Neural cell (in vitro differentiated cells): Measurements from ENCODE around the gene SPRYD3. TPM values are rescaled to one million over a fixed set of nuclear protein-coding genes. Genes with fewer than 3 reads are reported as not detected.

ENCODE experiments used
- H2AFZ ChIP-seq: fragments of 200-600, 300-800 bp; sonication (generic), shearing (Covaris generic); 2 replicates; pipeline ENCODE4 v1.6.0; 2014; ENCODE audit warnings: low read depth, mild to moderate bottlenecking, antibody characterized with exemption, low read length, moderate library complexity
- H3F3A ChIP-seq: fragments of 200-600 bp; shearing (Covaris generic); 2 replicates; pipeline ENCODE4 v1.6.1; 2016; ENCODE audit warnings: mild to moderate bottlenecking, moderate library complexity, mixed read lengths, antibody characterized with exemption, low read length; ENCODE audit not compliant: insufficient read depth, poor library complexity, severe bottlenecking
- H3K27ac ChIP-seq: fragments of 200-600, 300-800 bp; sonication (generic), shearing (Covaris generic); 2 replicates; pipeline ENCODE4 v1.5.1; 2014; ENCODE audit warnings: mild to moderate bottlenecking, low read length, moderate library complexity
- H3K27me3 ChIP-seq: fragments of 300-800, 200-600 bp; sonication (generic), shearing (Covaris generic); 2 replicates; pipeline ENCODE4 v1.6.0; 2014; ENCODE audit warnings: mild to moderate bottlenecking, low read depth, low read length, moderate library complexity; ENCODE audit not compliant: insufficient read depth
- H3K36me3 ChIP-seq: fragments of 300-800, 200-600 bp; sonication (generic), shearing (Covaris generic); 2 replicates; pipeline ENCODE4 v1.5.1; 2014; ENCODE audit warnings: mild to moderate bottlenecking, antibody characterized with exemption, low read length, moderate library complexity; ENCODE audit not compliant: insufficient read depth
- H3K4me2 ChIP-seq: fragments of 300-800, 200-600 bp; sonication (generic), shearing (Covaris generic); 2 replicates; pipeline ENCODE4 v1.6.0; 2014; ENCODE audit warnings: mild to moderate bottlenecking, low read length
- H3K4me3 ChIP-seq: fragments of 300-800, 200-600 bp; sonication (generic), shearing (Covaris generic); 2 replicates; pipeline ENCODE4 v1.5.1; 2014; ENCODE audit warnings: mild to moderate bottlenecking, low read length, moderate library complexity
- H3K79me2 ChIP-seq: fragments of 200-600 bp; shearing (Covaris generic); replicated peaks from 2 replicates; pipeline ENCODE4 v1.6.0; 2014; ENCODE audit warnings: mild to moderate bottlenecking, low read length, moderate library complexity; ENCODE audit not compliant: insufficient read depth
- H3K9ac ChIP-seq: fragments of 300-800, 200-600 bp; sonication (generic), shearing (Covaris generic); 2 replicates; pipeline ENCODE4 v1.6.1; 2016; ENCODE audit warnings: mild to moderate bottlenecking, low read length, mixed read lengths
- H3K9me2 ChIP-seq: fragments of 200-600 bp; shearing (Covaris generic); 2 replicates; pipeline ENCODE4 v1.6.1; 2016; ENCODE audit warnings: mild to moderate bottlenecking, low read length, mixed read lengths; ENCODE audit not compliant: insufficient read depth
- H3K9me3 ChIP-seq: fragments of 200-600, 300-800 bp; sonication (generic), shearing (Covaris generic); 2 replicates; pipeline ENCODE4 v1.6.1; 2016; ENCODE audit warnings: mild to moderate bottlenecking, mixed run types, low read length, moderate library complexity, mixed read lengths
- H4K20me1 ChIP-seq: fragments of 200-600 bp; shearing (Covaris generic); 2 replicates; pipeline ENCODE4 v1.6.1; 2016; ENCODE audit warnings: mild to moderate bottlenecking, mixed run types; ENCODE audit not compliant: insufficient read depth
- EZH2 ChIP-seq: fragments of 200-600, 300-800 bp; shearing (Covaris generic), sonication (generic); IDR thresholded peaks from 2 replicates; pipeline ENCODE4 v1.6.1; 2014; ENCODE audit warnings: antibody characterized with exemption, low read length, borderline replicate concordance, mild to moderate bottlenecking; ENCODE audit not compliant: insufficient read depth, poor library complexity, severe bottlenecking
- POLR2AphosphoS5 ChIP-seq: IDR thresholded peaks from 2 replicates; pipeline ENCODE4 v1.6.1; 2012
- RAD21 ChIP-seq: fragments of 450-650 bp; conservative IDR thresholded peaks from 2 replicates; pipeline ENCODE4 v1.6.1; 2014; ENCODE audit warnings: antibody characterized with exemption, mild to moderate bottlenecking, moderate library complexity
- REST ChIP-seq: IDR thresholded peaks from 2 replicates; pipeline ENCODE4 v1.6.1; 2012; ENCODE audit warnings: borderline replicate concordance
- SMC3 ChIP-seq: fragments of 450-650 bp; conservative IDR thresholded peaks from 2 replicates; pipeline ENCODE4 v1.6.1; 2014; ENCODE audit warnings: antibody characterized with exemption, mild to moderate bottlenecking, moderate library complexity; ENCODE audit not compliant: poor library complexity
- polyA plus RNA-seq: library from polyadenylated mRNA; depleted of rRNA; stranded (reverse); fragments of >200 nt; gene quantifications from 2 replicates; pipeline ENCODE4 v1.2.3, GENCODE V29; 2014
- TF ChIP-seq, protein P1 (sequence below): fragments of 450-650 bp; IDR thresholded peaks from 2 replicates; pipeline ENCODE4 v1.5.1; 2014; ENCODE audit warnings: antibody characterized with exemption, mild to moderate bottlenecking, moderate library complexity; ENCODE audit not compliant: poor library complexity, severe bottlenecking

Gene SPRYD3
- polyA plus RNA-seq, 1 donor from 2014 or later = 20.8 TPM

GRCh38 chr12:53100466-53101151 lies 21.4 kb upstream of the SPRYD3 start:
- TF ChIP-seq EZH2 = no peak
- no peak for TF ChIP-seq POLR2AphosphoS5
- no peak for TF ChIP-seq REST
- TF ChIP-seq SMC3 = no peak
- no peaks in the 10 kb centered on the region for H3K9me3 ChIP-seq
- H3K9me2 ChIP-seq = no peaks in the 10 kb centered on the region
- H3K36me3 ChIP-seq = no peaks in the 10 kb centered on the region
- no peak overlapping the region for H2AFZ ChIP-seq
- H3K4me3 ChIP-seq = no peak overlapping the region
- H3K9ac ChIP-seq = no peak overlapping the region
- H3F3A ChIP-seq = no peaks in the 10 kb centered on the region
- peaks cover 38% of the 10 kb centered on the region for H3K27me3 ChIP-seq
- H3K27ac ChIP-seq = no peak overlapping the region
- no peak overlapping the region for H3K4me2 ChIP-seq
- H4K20me1 ChIP-seq = no peaks in the 10 kb centered on the region
- no peaks in the 10 kb centered on the region for H3K79me2 ChIP-seq

DNA sequence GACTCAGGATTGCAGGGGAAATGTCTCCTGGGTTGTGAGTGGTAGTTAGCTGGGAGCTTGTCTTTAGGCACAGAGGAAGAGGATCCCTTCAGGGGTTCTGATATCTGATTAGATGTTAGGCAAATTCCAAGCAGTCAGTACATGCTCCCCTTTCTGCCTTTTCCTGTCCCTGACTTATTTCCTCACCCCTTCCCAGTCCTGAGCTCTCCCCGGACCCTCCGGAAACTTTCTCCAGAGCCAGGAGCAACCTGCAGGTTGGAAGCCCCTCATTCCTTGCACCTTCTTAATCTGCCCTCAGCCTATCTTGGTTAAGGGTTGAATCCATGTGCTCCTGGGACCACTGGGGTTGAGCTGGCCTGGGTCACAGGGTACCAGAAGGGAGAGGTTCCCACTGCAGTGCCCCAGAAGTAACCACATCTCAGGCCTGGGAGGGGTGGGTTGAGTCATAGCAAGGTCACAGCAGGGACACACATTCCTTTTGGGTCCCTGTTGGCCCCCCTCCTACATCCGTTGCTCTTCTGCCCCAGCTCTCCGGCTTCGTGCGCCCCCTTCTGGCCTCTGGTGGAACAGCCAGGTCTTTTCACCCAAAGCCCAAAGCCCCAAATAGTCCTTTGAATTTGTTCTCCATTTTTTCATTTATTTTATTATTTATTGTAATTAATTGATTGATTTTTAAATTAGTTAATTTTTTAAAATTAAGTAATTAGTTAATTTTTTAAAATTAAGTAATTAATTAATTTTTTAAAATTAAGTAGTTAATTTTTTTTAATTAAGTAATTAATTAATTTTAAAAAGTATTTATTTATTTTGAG lies 20.1 kb upstream of the SPRYD3 start:
- Histone ChIP-seq H3K4me3 (no peak overlapping the region), H3K4me2 (no peak overlapping the region), H3K79me2 (no peaks in the 10 kb centered on the region), H3F3A (no peaks in the 10 kb centered on the region), H3K9me2 (no peaks in the 10 kb centered on the region), H3K27ac (no peak overlapping the region), H3K9me3 (no peaks in the 10 kb centered on the region), H3K36me3 (no peaks in the 10 kb centered on the region), H4K20me1 (no peaks in the 10 kb centered on the region), H3K27me3 (peaks cover 38% of the 10 kb centered on the region), H3K9ac (no peak overlapping the region), H2AFZ (no peak overlapping the region)
- peak; percentile 48 for TF ChIP-seq SMC3
- peak; percentile 37 for TF ChIP-seq RAD21
- TF ChIP-seq, protein P1, sequence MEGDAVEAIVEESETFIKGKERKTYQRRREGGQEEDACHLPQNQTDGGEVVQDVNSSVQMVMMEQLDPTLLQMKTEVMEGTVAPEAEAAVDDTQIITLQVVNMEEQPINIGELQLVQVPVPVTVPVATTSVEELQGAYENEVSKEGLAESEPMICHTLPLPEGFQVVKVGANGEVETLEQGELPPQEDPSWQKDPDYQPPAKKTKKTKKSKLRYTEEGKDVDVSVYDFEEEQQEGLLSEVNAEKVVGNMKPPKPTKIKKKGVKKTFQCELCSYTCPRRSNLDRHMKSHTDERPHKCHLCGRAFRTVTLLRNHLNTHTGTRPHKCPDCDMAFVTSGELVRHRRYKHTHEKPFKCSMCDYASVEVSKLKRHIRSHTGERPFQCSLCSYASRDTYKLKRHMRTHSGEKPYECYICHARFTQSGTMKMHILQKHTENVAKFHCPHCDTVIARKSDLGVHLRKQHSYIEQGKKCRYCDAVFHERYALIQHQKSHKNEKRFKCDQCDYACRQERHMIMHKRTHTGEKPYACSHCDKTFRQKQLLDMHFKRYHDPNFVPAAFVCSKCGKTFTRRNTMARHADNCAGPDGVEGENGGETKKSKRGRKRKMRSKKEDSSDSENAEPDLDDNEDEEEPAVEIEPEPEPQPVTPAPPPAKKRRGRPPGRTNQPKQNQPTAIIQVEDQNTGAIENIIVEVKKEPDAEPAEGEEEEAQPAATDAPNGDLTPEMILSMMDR = peak; percentile 62
- no peak for TF ChIP-seq EZH2
